ENCODE data around the gene LY6G6D.

The LY6G6D gene

GRCh38 chr6:31765910-31766794 lies 51.0 kb downstream of the LY6G6D start:
- DNase-seq (ENCODE audit: low read depth), result no peak

GRCh38 chr6:31767096-31767645 lies 52.0 kb downstream of the LY6G6D start:
- DNase-seq (ENCODE audit: low read depth), result no peak
